HG03175 (cell line): ENCODE data around the gene ST8SIA4.
A peak's percentile ranks its signal among the peaks of the same experiment; 100 is the strongest.

ENCODE experiments used
- ATAC-seq: cut with Tn5 transposase; IDR thresholded peaks from one replicate; pipeline ENCODE4 v1.9.1; 2021; ENCODE audit warnings: mild to moderate bottlenecking, moderate library complexity; ENCODE audit not compliant: unreplicated experiment

Gene ST8SIA4, protein sequence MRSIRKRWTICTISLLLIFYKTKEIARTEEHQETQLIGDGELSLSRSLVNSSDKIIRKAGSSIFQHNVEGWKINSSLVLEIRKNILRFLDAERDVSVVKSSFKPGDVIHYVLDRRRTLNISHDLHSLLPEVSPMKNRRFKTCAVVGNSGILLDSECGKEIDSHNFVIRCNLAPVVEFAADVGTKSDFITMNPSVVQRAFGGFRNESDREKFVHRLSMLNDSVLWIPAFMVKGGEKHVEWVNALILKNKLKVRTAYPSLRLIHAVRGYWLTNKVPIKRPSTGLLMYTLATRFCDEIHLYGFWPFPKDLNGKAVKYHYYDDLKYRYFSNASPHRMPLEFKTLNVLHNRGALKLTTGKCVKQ

DNA sequence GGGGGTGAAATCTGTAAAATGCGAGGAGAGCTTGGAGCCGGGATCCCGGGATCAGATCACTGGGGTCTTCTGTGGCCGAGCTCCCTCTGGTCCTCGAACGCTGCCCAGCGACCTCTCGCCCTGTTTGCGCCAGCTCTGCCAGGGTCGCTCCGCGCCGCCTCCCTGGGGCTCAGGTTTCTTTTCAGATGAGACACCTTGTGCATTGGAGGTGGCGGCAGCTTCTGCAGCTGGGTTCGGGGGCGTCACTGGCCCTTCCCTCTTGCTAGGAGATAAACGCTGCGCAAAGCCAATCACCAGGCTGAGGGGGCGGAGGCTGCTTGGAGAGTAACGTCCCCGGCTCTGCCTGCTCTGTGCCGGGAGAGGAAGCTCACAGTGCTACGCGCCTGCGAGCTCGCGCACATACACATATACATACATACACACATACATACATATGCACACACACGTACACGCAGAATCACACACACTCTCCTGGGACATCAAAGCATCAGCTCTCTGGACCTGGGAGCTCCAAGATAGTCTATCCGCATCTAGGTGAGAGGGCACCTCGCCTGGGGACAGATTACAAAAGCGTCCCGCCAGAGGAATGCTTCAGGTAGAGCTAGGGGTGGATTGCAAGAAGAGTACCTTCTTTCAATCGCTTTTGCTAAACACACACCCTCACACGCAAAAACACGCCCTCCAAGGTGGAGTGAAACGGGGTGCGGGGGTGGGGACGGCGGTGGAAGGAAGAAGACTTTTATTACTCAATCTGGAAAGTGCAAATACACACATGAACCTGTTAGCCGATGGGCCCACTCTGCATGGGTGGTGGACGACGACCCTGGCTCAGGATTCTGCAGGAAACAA, at the start of gene ST8SIA4:
ST8SIA4 (minus strand) TSS at position 244 of the 849 bp plus-strand sequence. CDS start 327 bp downstream, outside the sequence.
- ATAC-seq: peak; percentile 74

DNA sequence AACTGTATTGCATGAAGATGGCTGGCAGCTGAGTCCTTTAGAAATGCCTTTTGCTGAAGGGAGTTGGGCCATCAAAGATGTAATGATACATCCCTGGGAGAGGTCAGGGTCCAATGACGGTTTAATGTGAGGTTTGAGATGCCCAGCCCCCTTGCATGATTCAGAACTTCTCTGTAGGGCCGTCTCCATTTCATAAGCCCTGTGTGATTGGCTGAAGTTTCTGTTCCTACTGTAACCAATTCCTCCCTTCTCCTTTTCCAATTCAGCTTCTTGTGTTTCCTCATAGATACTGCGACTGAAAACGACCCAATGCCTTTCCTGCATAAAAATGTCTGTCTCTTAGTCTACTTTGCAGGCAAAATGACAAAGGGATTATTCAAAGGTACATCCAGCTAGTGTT, 47.9 kb upstream of the ST8SIA4 start:
- no peak for ATAC-seq

DNA sequence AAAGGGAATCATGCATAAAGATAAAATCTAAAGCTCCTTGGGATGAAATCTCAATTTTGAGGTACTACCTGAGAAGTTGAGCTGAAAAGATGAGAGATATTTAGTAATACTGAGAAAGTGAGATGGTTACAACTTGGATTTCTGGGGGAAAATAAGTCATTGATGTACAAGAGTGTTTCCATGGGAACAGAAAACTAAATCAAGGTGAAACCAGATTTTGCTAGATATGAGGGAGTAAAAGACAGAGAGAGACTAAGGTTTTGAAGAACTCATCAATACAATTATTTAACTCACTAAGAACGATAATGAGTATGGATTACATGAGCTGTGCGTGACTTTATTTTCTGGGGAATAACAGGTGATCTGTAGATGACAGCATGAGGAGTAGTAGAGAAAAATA, 10.2 kb upstream of the ST8SIA4 start:
- no peak for ATAC-seq

DNA sequence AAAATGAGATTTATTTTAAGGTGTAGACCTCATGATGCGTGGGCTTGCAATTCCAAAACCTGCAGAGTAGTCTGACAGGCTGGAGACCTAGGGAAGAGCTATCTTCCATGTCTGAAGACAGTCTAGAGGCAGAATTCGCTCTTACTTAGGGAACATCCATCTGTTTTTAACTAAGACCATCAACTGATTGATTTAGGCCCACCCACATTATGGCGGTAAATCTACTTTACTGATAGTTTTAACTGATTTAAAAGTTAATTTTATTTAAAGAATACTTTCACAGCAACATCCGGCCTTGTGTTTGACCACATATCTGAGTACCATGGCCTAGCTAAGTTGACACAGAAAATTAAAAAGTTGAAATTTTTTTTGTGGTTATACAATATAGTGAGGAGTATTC, 6.0 kb upstream of the ST8SIA4 start:
- ATAC-seq: no peak

DNA sequence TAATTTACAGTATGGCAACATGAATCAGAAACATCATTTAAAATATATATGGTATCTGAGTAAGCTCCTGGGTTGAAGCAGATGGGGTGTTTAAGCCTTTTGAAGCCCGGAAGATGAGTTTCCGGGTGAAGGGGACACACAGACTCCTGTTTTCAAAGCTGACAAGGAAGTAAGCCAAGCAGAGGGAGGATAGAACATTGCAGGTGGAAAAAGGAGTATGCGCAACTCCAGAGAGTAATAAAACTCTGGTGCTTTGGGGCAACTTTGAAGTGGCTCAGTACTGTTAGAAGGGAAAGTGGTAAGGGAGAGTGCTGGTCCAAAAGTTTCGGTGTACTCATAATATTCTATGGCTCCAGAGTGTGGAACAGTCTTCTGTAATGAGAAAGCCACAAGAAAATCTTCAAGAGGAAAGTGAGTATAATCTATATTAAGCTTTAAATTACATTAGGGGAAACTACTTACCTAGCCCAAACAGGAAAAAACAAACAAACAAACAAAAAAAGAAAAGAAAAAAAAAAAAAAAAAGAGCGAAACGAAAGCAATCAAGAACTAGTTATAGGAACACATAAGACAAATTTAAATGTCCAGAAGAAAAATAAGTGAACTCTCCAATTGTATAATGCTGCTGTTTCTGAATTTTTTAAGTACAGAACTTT, 2.3 kb upstream of the ST8SIA4 start:
- ATAC-seq: no peak

DNA sequence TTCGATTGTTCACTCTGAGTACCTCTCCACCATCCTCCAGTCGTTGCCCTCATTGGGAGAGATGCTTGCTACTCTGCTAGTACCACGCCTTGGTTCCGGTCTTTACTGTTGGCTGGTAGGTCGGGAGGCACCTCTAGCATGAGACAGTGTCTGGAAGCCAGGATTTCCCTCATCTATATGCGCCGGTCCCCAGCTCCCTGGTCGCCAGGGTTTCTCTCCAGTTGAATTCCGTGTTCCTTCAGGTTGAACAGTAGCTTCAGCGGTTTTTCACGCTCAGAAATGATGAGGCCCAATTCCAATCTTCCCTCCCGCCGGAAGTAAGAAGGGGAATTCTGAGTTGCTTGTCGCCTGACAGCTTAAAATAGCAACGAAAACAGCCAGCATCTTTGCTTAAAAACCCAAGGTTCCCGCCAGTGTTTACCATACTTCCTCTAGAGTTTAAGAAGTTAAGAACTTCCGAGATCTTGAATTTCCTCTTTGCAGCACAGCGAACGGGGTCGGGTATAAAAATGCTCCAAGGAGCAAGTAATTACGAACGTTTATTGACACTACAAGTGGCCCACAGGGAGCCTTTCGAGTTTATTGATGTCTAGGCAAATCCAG, 1.3 kb upstream of the ST8SIA4 start:
- peak; percentile 26 for ATAC-seq

DNA sequence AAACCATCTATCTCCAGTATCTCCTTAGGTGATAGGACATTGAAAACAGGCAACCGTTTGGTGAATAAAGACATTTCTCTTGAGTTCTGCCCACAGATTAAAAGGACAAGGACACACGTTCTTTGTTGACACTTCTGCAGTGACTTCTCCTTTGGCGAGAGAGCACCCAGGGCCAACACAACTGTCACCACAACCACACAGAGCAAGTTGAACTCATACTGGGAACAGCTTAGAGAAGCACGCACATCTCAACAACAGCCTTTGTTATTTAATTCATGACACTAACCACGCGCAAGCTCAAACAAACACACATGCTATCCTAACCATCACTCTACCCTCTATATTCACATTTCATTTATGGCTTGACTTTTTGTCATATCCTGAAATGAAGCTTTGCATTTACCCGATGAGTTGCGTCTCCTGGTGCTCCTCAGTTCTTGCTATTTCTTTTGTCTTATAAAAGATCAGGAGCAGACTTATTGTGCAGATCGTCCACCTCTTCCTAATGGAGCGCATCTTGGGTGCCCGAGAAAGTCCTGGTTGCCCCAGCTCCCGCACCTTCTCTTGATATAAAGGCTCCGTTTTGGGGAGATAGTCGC, 543 bp downstream of the ST8SIA4 start:
- no peak for ATAC-seq

DNA sequence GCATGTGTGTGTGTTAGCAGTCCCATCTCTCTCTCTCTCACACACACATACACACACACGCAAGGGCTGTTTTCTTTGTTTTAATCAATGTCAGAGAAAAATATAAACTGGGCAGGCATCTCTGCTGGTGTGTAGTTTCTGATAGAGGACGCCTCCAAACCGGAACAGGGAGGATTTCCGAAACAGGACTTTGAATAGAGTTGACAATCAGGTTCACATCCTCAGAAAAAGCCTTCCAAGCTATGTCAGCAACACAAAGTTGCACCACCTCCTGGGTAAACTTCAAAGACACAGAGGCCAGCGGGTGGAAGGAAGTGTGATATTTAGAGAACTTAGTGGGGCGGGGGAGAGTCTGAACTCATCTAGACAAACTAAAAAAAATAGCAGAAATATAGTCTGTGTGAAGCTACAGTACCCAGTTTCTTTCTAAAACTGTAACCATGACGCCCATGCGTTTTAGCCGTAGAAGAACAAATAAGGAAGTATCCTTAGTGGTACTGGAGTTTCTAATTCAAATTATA, 1.2 kb downstream of the ST8SIA4 start:
- no peak for ATAC-seq

DNA sequence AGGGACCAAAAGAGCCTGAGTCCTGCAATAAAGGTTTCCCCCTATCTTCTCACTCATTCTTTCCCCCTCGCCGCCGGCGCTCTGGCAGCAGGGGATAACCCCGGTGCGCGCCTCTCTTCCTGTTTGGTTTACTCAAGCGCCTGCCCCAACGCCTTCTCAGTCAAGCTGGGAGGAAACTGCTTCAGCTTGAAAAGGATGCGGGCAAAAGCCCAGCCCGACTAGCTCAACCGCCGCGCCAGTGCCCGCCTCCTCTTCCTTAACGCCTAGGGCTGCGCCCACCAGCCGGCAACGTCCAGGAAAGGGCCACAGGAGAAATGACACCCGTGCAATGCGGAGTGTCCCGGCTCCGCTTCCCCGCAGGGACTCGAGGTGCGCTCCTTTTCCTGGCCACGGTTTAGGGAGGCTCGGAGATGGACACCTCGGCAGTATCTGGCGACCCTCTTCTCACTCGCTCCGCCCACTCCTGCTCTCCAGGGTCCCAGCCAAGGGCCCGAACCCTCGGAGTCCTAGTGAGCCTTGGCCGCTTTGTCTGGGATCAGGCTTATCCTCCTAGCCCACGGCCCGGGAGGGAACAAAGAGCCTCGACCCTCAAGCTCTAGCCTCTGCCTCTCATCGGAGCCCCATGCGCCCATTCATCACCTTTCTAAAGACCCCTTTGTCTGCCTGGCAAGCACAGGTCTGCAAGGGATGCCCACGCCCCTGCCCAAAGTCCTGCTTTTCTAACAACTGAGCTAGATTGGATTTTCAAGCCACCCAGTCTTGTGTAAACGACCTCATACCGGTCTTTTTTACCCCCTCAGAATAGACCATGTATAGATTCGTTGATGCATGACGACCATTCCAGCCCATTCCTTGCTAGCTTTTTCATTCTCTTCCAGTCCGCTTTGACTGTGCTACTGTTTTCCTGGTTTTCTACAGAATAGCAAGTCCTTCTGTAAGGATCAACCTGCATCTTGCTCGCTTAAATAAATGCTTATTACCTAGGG, 2.0 kb downstream of the ST8SIA4 start:
- ATAC-seq: peak; percentile 36

DNA sequence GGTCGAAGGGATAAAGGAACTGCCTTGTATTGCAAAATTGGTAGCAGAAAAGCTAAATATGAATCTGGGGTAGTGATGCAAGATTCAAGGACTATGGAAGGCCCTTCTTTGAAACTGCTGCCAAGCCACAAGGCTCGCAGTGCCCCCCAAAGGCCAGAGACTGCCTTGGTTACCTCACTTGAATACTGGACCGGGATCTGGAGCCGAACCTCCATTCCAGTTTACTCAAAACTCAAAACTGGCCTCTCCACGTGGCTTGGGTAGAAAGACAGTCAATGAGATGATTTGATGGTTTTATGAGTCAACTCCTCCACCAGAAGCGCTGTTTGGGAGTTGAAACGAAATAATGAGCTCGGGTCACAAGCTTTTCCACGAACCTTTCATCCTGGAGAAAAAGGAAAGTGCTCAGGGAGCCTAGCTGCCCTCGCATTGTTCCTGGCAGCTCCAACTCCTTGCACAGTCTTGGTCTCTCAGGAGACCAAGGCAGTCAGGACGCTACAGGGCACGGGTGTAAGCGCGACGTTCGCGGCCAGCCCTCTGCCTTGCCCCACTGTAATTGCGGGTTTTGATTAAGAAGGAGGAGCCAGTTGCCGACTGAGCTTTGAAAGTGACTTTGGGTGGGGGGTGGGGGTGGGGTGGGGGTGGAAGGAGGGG, 2.8 kb downstream of the ST8SIA4 start:
- ATAC-seq: peak; percentile 16

DNA sequence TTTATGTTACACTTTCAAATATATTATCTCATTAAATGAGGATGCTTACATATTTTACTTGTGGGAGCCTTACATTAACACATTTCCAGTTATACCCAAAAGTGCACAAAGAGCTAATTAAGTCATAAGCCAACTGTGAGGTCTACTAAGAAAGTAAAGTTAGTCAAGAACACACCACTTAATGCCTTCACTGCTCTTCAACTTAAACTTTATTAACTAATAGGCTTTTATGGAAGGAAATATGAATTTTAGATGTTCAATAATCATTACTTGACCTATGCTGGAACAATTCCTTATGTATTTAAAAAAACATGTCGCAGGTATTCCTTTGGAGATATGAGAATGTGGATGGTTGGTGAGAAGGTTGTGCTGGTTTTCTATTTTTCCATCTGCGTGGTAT, 3.4 kb downstream of the ST8SIA4 start:
- ATAC-seq: no peak

DNA sequence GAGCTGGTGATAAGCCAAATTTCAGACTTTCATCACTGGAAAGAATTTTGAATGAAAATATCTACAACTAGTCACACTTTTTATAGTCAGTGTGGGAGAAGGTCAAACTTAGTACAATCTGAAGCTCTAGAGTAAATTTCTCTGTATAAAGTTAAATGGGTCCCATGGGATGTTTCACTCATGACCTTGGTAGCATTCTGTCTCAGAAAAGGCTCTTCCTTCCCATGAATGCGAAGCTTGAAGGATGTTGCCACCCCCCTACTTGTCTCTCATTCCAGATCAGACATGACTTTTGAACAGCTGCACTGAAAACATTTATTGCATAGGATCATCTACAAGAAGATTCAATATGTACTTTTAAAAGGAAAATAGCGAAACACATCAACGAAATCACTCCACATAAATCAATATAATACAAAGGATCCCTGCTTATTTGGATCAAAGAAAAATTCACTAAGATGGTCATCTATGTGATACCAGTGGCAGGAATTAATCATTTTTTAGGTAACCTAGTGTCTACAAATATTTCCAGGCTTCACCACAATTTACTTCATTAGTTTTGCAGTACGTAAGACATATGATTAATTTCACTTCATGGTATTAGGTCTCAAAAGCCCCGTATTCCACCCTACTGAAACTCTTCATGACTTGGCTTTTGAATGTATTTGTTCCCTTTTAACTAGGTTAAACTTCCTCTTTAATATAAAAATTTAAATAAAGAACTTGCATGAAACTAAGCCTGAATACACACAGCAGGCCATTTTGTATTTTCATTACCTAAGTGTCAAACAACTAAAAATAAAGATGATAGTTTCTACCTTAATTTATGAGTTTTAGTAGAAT, 4.4 kb downstream of the ST8SIA4 start:
- no peak for ATAC-seq

DNA sequence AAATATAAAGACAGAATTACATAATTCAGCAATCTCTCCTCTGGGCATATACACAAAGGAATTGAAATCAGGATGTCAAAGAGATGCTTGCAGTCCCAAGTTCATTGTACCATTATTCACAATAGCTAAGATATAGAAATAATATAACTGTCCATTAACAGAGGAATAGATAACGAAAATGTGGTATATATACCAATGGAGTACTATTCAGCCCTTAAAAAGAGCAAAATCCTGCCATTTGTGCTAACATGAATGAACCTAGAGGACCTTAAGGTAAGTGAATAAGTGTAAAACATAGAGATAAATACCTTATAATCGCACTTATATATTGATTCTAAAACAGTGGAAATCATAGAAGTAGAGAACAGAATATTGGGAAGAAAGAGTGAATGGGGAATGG, 7.0 kb downstream of the ST8SIA4 start:
- ATAC-seq: no peak

DNA sequence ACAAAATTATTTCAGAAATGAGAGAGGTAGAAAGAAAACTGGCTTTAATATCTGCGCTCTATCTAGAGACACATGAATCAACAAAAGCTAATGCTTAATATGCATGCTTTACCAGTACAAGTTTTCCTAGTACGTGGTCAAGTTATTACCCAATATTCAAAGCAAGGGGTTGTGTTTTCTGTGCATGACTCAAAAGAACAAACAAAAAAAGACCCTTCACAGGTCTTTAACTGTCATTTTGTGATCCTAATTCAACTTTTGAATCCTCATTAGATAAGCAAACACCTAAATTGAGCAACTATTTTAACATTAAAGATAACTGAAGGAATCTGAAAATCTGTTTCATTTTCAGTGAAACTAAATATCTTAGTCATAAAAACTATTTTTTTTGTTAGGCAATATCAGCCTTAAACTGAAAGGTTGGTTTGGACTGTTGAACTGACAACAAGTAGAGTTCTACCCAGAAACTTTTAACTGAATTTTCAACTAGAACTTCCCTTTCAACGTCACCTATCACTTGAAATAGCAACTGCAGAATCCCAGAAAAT, 12.5 kb downstream of the ST8SIA4 start:
- peak; percentile 75 for ATAC-seq

DNA sequence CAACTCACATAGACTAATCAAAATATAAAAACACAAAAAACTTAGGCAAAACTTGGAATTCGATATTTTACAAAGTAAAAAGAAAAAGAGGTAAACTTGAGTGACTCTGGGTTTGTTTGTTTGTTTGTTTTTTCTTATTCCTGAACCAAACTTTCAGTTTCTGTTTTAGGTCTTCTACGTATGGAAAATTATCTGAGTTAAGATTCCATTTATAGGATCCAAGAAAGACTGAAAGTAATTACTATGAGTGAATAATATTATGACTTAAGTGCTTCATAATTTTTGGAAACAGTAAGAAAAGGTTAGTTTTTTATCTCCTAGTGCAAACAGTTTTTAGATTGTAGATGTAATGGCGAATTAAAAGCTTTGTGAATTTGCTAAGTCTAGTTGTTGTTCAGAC, 13.2 kb downstream of the ST8SIA4 start:
- no peak for ATAC-seq

DNA sequence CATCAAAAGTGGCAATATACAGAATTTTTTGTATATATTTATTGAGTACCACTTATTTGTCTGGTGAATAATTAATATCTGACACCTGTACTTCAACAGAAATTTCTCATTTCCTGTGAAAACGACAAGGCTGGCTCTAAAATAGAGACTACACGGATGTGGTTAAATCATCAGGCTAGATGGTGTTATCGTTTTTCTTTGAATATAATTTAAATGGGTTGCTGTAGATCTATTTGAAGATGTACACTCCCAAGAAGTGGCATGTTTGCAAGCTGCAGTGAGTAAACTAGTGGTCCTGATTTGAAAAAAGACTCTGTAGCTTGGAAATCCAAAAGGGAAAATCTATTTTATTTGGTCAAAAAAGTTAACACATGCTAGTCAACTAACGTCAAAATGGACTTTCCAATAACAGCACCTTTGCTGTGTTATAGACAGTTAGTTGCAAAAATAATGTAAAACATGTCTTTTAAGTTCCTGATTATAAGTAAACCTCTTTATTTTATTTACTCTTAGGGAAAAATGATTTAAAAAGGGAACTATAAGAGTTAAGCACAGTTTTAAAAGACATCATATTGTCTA, 13.8 kb downstream of the ST8SIA4 start:
- peak; percentile 76 for ATAC-seq

DNA sequence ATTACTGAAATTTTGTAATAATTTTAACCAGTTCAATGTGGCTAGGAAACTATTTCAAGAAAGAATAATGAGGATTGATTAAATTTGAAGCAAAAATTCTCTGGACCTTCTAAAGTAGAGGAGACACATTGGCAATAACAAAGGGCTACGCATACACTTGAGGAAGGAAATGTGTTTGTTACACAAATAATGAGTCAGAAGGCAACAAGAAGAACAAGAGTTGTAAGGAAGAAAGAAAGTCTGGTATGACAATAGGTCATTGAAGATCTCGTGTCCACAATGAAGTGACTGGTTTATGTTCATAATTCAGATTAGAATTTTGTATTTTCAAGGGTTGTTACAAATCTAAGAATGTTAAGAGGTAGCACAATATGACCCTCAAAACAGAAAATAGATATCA, 25.8 kb downstream of the ST8SIA4 start:
- ATAC-seq: no peak
